Ascending aorta (tissue), 2 donors: Measurements from ENCODE around the gene TCN2. TPM values are rescaled to one million over a fixed set of nuclear protein-coding genes. Genes with fewer than 3 reads are reported as not detected.

Source experiments
- DNase-seq, 2 donors: peaks; one replicate each; pipeline ENCODE4 v3.0.0-alpha.2; 2019; ENCODE audit warnings: low spot score in 2 of 2
- H3K27ac ChIP-seq, 2 donors: fragments of 200-600 bp; sonication (generic); one replicate each; pipeline ENCODE4 v1.5.1; 2016 to 2017; ENCODE audit warnings: mild to moderate bottlenecking in 1 of 2
- H3K27me3 ChIP-seq: fragments of 200-600 bp; sonication (generic); one replicate; pipeline ENCODE4 v1.5.1; 2017
- H3K36me3 ChIP-seq, 2 donors: fragments of 200-600 bp; sonication (generic); one replicate each; pipeline ENCODE4 v1.5.1; 2016
- H3K4me1 ChIP-seq, 2 donors: fragments of 200-600 bp; sonication (generic); one replicate each; pipeline ENCODE4 v1.5.1; 2016 to 2017; ENCODE audit warnings: mild to moderate bottlenecking in 1 of 2
- H3K4me3 ChIP-seq, 2 donors: fragments of 200-600 bp; sonication (generic); one replicate each; pipeline ENCODE4 v1.5.1; 2016 to 2017; ENCODE audit warnings: mild to moderate bottlenecking in 1 of 2
- H3K9me3 ChIP-seq, 2 donors: fragments of 200-600 bp; sonication (generic); one replicate each; pipeline ENCODE4 v1.5.1; 2016
- CTCF ChIP-seq, 3 experiments: fragments of 200-600 bp in 2 of 3; fragments of 450-650 bp in 1 of 3; sonication (generic) in 2 of 3; IDR thresholded peaks; one replicate each; pipeline ENCODE4 v1.5.1; 2016 to 2019; ENCODE audit warnings: antibody characterized with exemption in 3 of 3, mild to moderate bottlenecking in 1 of 3, moderate library complexity in 1 of 3
- intact Hi-C: fragments of 100-400 bp; cut with DNase I; formaldehyde crosslinking; loops from one replicate; pipeline ENCODE4 v1.15.1; 2023
- total RNA-seq: library from RNA; depleted of rRNA; stranded (reverse); fragments of >200 nt; gene quantifications from one replicate; pipeline ENCODE4 v1.1.0, GENCODE V29; 2016

The TCN2 gene
- total RNA-seq, 1 donor from 2014 or later: 56.8 TPM

- H3K27me3 ChIP-seq: no peaks in the 10 kb centered on the region
- intact Hi-C loops: no loop called here
- peak; percentile 27 to 80 for DNase-seq
- H3K4me1 ChIP-seq: no peaks in the 10 kb centered on the region
- H3K27ac ChIP-seq: peak overlapping the region in 1 of 2 donors; percentile 34
- no peak overlapping the region for H3K4me3 ChIP-seq
- TF ChIP-seq CTCF (IDR thresholded peaks at IDR 0.05): no peak
- H3K36me3 ChIP-seq: peaks cover 0 to 9% of the 10 kb centered on the region in 2 donors
- H3K9me3 ChIP-seq: no peaks in the 10 kb centered on the region
Observed at GRCh38 chr22:30649430-30650007, 42.5 kb downstream of the TCN2 start.

DNA sequence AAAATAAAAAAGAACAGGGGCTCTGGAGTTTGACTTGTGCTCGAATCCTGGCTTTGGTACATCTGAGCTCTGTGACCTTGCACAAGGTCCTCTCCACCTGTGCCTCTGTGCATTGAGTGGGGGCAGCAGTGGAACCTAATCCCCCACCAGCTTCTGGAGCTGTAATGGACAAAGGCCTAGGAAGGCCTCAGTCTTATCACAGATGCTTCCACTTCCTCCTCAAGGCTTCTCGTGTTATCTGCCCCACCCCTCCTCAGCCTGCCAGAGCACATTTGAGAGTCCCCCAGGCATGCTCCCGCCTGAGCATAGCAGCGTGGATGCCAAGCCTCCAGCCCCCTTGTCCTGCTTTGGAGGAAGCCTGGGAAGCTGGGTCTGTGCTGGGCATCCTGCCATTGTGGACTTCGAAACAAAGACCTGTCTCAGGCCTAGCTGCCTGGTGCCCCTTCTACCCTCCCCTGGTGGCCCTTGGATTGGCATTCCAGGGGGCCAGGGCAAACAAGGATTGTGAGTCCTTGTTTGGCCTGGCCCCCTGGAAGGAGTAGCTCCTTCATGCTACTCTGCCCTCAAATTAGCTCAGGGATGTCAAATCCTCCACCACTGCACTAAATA lies 43.6 kb downstream of the TCN2 start:
- Histone ChIP-seq H3K4me3 (no peak overlapping the region), H3K4me1 (no peaks in the 10 kb centered on the region), H3K27ac (no peak overlapping the region), H3K27me3 (no peaks in the 10 kb centered on the region), H3K36me3 (peaks cover 0 to 9% of the 10 kb centered on the region in 2 donors), H3K9me3 (no peaks in the 10 kb centered on the region)
- intact Hi-C loops: no loop called here
- TF ChIP-seq CTCF (IDR thresholded peaks at IDR 0.05): no peak
- DNase-seq: no peak

DNA sequence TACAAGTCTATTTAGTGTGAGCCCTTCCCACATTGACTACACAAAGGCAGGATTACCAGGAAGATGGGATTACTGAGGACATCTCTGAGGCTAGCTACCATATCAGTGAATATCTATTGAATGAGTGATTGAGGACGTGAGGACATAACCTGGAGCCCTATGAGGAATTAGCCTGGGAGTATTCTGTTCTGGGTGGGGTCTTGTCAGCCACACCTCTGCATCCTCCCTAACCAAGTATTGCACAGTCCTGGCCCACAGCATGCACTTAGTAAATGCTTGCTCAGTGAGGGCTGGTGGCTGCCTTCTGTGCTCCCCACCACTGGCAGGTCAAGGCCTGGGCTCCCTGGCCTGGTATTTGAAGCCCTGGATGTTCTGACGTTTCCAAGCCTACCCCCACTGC lies 45.9 kb downstream of the TCN2 start:
- no peak for TF ChIP-seq CTCF (IDR thresholded peaks at IDR 0.05)

GRCh38 chr22:30654361-30654760 lies 47.4 kb downstream of the TCN2 start:
- no peaks in the 10 kb centered on the region for H3K4me1 ChIP-seq
- no peaks in the 10 kb centered on the region for H3K27me3 ChIP-seq
- intact Hi-C loops: no loop called here
- H3K27ac ChIP-seq: no peak overlapping the region
- H3K9me3 ChIP-seq: no peaks in the 10 kb centered on the region
- DNase-seq: no peak
- TF ChIP-seq CTCF (IDR thresholded peaks at IDR 0.05): no peak
- H3K36me3 ChIP-seq: peaks cover 3% of the 10 kb centered on the region in 2 donors
- no peak overlapping the region for H3K4me3 ChIP-seq

More for the DNA sequence above, 45.9 kb downstream of the TCN2 start:
- Histone ChIP-seq H3K4me3 (no peak overlapping the region), H3K36me3 (peaks cover 0 to 3% of the 10 kb centered on the region in 2 donors), H3K9me3 (no peaks in the 10 kb centered on the region), H3K4me1 (no peaks in the 10 kb centered on the region), H3K27ac (no peak overlapping the region), H3K27me3 (no peaks in the 10 kb centered on the region)
- intact Hi-C loops: no loop called here
- DNase-seq: no peak

GRCh38 chr22:30655532-30655931 lies 48.6 kb downstream of the TCN2 start:
- Histone ChIP-seq H3K27me3 (no peaks in the 10 kb centered on the region), H3K4me1 (no peaks in the 10 kb centered on the region), H3K36me3 (peaks cover 3 to 6% of the 10 kb centered on the region in 2 donors), H3K9me3 (no peaks in the 10 kb centered on the region), H3K4me3 (no peak overlapping the region), H3K27ac (no peak overlapping the region)
- intact Hi-C loops: no loop called here
- TF ChIP-seq CTCF (IDR thresholded peaks at IDR 0.05): no peak
- no peak for DNase-seq
